NCI-H2029 treated with DMSO at 0.1 percent for 48 hours (cell line): Measurements from ENCODE around the gene KIAA0040.
A peak's percentile ranks its signal among the peaks of the same experiment; 100 is the strongest.

Experiments used
- DNase-seq: peaks from one replicate; lab custom pipeline; 2025; lab: John Stamatoyannopoulos, UW

Gene KIAA0040

DNA sequence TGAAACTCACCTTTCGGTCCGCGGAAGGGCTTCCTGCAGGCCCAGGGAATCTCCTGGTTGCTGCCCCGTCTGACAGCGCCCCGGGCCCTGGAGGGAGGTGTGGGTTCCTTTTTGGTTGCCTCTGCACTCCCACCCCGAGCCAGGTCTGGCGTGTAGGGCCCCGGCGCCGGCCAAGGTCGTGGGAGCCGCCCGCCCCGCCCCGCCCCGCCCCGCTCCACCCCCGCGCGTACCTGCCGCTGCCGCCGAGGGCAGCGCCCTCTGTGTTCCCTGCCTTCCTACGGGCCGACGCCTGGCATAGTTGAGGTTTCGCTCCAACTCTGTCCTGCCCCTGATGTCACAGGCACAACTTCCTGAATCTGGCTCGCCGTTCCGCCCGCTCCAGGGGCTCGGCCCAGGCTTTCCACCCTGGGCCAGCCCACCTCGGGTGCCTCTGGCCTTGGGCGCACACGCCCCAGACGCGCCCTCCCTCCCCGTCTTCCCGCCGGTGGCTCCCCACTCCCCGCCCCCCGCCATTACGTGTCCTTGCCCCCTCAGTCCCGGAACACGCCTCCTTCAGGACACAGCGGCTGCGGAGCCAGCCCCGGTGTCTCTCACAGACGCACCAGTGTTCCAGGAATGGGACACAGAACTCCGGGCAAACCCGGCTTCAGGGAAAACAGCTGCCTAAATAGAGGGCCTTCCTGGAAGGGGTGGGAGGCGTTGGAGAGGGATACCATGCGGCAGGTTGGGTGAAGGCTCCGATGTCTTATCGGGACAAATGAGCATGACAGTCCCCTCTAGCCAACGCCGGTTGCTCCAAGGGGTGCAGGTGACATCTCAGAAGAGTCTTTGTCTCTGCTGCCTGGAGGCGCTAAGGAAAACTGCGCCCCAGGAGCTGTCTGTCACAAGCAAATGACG lies at the start of gene KIAA0040:
Gene KIAA0040, minus strand, starts transcription at position 147 of the 897 bp plus-strand sequence. CDS start 31,763 bp downstream, outside the sequence.
- no peak for DNase-seq

DNA sequence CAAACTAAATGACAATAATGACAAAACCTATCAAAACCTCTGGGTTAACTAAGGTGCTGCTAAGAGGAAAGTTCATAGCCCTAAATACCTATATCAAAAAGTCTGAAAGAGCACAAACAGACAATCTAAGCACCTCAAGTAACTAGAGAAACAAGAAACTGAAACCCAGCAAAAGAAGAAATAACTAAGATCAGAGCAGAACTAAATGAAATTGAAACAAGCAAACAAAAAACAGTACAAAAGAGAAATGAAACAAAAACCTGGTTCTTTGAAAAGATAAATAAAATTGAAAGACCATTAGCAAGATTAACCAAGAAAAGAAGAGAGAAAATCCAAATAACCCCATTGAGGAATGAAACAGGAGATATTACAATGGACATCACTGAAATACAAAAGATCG lies 44.8 kb upstream of the KIAA0040 start:
- no peak for DNase-seq

DNA sequence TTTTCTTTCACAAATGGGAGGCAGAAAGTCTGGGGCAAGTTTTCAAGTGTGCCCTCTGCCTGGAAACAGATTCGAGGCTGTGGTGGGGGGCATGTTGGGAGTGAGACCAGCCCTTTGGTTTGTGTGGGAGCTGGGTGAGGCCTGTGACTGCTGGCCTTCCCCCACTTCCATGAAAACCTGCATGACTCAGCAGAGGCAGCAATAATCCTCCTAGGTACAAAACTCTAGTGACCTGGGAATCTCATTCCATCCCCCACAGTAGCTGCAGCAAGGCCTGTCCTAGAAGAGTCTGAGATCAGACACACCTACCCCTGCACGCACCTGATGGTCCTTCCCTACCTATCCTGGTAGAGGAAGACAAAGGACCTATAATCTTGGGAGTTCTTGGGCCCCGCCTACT lies 42.1 kb upstream of the KIAA0040 start:
- DNase-seq: no peak

DNA sequence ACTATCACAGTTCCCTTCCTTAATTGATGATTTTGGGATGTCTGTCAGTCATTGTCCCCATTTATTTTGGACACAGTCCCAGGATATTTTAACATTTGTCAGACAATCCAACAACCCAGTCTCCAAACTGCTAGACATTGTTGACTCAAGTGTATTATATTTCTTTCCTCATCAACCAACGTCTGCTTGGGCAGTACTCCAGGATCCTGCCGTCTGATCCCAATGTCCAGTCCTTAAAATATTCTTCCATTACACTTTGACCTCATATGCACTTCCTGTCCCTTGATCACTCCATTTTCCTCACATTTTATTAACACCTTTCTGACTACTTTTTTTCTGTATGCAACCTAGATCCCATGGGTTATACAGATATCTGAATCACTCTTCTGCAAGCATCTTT lies 39.8 kb upstream of the KIAA0040 start:
- peak; percentile 17 for DNase-seq

GRCh38 chr1:175225805-175226129 lies 33.2 kb upstream of the KIAA0040 start:
- no peak for DNase-seq

DNA sequence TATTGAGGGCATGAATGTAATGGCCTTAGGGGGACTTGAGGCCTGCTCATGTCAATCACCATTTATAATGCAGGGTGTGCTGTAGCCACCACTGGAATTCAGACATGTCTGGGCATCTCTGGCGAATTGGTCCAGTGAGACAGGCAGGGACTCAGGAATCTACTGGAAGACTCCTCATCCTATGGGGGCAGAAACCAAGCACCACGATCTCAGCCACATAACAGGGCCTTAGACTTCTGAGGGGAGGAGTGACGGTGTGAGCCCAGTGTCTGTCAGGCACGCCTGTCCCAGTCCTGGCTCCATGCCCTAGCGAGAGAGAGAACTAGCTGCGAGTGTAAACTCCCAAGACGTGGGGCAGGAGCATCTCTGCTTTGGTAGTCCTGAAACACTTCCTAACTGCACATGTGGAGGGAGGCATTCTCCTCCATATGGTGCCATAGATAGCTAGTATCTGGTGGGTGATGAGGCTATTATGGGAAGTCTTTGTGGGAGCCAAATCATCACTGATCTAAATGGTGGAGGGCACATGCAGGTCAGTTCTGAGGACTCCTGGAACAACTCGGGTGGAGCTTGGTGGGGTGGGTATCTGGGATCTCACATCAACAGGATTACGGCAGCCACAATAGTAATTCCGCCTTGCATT lies 29.8 kb upstream of the KIAA0040 start:
- no peak for DNase-seq

DNA sequence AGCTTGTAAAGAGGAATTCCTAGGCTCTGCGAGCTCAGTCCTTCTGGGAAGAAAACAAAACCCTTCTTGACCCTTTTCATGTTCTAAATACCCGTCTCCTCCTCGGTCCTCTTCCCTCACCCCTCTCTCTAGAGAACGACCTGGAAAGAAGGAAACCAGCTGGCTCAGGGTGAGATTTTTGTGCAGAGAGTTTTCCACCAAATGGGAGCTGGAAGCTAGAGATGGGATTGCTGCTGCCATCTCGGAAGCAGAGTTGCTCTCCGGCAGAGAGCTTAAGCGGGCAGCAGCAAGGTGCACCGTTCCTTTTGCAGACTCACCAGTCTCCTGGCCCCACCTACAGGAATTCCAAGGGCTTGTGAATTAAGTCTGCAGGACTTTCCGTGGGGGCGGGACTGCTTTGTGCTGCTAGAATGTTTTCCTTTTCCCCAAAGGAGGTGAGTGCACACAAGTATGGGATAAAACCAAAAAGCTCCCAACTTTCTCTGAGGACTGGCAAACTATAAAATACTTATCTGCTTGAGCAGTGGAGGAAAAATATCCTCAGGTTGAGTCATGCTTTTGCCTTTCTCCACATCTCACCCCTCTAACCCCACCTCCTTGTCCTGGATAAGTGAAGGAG lies 29.1 kb upstream of the KIAA0040 start:
- DNase-seq: no peak

GRCh38 chr1:175220853-175221556 lies 28.4 kb upstream of the KIAA0040 start:
- no peak for DNase-seq

GRCh38 chr1:175219774-175220173 lies 27.2 kb upstream of the KIAA0040 start:
- DNase-seq: no peak

GRCh38 chr1:175218786-175219434 lies 26.3 kb upstream of the KIAA0040 start:
- no peak for DNase-seq

- no peak for DNase-seq
These were observed 25.4 kb upstream of the KIAA0040 start for GRCh38 chr1:175217721-175218531.

- no peak for DNase-seq
These were observed 23.9 kb upstream of the KIAA0040 start for GRCh38 chr1:175216444-175216843.

DNA sequence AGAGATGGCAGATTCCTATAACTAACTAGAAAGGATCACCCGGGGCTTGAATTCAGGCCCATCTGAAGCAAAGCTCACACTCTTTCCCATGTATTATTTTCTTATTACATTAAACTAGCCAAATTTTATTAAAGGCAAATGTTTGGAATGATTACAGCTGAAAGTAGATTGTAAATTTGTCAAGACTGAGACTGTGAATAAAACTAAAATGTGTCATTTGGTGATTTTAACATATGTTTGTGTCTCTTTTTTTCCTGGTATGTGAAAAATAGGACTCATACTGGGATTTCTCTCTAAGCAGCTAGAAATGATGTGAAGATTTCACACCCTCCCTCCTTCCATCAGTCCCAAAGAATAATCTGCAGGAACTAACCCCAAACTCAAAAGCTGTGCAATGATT lies 19.1 kb upstream of the KIAA0040 start:
- DNase-seq: no peak

- no peak for DNase-seq
These were observed 18.2 kb upstream of the KIAA0040 start for GRCh38 chr1:175210744-175211143.

DNA sequence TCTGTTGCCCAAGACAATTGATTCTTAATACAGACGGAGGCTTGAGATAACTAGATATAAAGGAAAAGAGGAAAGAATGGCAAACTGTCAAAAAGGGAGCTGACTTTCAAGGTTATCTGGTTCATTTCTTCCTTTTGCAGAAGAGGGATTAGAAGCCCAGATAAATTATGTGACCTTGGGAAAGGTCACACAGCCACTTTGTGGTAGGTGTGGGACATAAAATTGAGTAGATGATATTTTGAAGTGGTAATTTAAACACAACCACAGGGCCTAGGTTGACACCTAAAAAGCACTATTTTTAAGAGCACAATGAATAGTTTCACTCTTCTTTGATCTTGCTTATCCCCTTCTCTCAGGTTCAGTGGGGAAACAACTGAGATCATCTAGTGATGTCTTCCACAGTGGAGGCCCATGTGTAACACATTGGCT lies 16.9 kb upstream of the KIAA0040 start:
- DNase-seq: no peak

DNA sequence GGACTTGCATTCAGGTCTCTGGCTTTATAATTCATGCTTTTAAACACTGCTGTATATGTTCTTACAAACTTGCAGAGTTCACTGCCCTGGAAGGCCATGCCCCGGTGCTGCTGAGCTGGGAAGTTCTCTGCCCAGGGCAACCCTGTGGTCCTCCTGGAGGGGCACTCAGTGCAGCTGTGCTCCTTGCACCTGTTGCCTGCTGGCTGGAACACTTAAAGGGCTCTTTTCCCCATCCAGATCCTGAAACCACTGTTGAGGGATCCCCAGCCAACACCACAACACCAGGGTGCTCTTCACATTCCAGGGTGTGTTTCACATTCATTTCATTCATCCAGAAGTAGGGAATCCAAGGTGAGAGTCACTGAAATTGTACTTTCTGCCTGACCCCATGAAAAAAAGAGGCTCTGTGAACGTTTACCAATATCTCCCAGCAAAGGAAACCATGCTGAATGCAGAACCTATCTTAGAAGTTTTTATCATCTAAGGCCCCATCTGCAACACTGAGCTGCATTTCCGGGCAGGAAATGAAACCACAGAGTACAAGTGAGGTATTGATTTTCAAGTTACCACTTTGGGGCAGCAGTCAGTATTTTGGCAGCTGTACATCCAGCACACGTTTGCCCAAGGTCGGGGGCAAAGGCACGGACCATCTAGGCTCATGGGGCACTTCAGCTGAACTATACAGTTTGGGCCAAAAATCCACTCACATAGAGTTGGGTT lies 16.4 kb upstream of the KIAA0040 start:
- no peak for DNase-seq

DNA sequence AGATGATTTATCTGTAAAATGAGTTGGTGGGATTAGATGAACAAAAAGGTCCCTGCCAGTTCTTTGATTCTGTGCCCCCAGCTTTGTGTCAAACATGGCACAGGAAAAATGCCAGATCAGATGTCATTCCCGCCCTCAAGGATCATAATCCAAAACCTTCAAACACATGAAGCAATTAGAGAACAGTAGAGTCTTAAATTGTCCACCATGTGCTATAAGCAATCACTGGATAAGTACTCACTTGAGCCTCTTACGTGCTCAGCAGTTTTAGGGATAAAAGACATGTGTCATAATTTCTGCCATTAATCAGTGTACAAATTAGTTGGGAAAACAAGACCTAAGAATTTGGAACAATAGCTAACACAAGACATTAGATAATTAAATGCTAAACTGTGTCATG lies 15.4 kb upstream of the KIAA0040 start:
- peak; percentile 34 for DNase-seq

DNA sequence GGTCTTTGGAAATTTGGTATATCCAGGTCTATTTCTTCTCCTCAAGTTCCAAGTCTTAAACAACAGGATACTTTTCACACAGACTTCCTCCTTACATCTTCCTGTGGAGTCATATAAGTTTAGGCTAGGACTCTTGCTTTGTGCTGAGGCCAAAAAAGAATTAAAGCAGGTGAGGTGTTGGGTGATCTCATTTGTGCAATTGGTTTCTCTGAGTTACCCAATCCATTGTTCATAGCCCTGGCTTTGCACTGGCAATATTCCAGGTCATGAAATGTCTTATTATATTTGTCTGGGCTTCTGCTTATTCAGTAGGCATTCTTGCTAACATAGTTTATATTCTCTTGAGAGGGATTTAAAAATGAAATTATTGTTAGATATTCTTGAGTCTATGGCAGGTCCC lies 14.1 kb upstream of the KIAA0040 start:
- DNase-seq: no peak

- no peak for DNase-seq
These were observed 11.8 kb upstream of the KIAA0040 start for GRCh38 chr1:175204330-175204729.

DNA sequence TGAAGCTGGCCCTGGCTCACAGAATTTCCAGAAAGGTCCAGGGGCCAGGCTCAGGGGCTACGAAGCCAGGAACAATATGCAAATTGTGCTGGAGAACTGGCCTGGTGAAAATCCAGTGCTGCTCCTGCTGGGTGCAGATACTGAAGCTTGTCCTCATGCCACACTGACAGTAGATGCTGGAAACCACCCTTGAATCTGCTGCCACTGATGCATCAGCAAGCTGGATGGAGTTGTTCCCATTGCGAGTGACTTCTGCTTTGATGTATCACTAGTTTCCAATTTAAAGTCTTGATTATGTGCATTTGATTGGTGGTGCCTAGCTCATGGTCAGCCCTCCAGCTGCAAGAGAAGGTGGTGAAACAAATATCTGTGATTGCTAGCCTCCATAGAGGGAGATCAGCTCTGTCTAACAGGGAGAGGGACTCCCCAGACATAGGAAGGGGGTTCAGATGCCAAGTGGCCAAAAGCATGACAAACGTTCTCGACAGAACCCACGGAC lies 11.0 kb upstream of the KIAA0040 start:
- DNase-seq: no peak
